GM12878 (cell line): Measurements from ENCODE around the gene PCDHGA7. TPM values are rescaled to one million over a fixed set of nuclear protein-coding genes. Genes with fewer than 3 reads are reported as not detected.

Source experiments
- ATF3 ChIP-seq: IDR thresholded peaks from 2 replicates; pipeline ENCODE4 v1.6.1; 2011; ENCODE audit warnings: low read depth, mild to moderate bottlenecking, low read length, moderate library complexity, borderline replicate concordance; ENCODE audit errors: extremely low read depth
- ATF7 ChIP-seq: fragments of 450-650 bp; IDR thresholded peaks from 2 replicates; pipeline ENCODE4 v1.6.1; 2016; ENCODE audit warnings: low read depth, mild to moderate bottlenecking
- BCL11A ChIP-seq: IDR thresholded peaks from 2 replicates; pipeline ENCODE4 v1.6.1; 2011; ENCODE audit warnings: low read depth, low read length
- BMI1 ChIP-seq: fragments of 450-650 bp; IDR thresholded peaks from 2 replicates; pipeline ENCODE4 v1.6.1; 2016; ENCODE audit warnings: mild to moderate bottlenecking, moderate library complexity, borderline replicate concordance
- CREM ChIP-seq: IDR thresholded peaks from 2 replicates; pipeline ENCODE4 v1.6.1; 2014; ENCODE audit warnings: antibody characterized with exemption, low read depth
- EED ChIP-seq: sonication (generic); IDR thresholded peaks from 2 replicates; pipeline ENCODE4 v1.6.1; 2016; ENCODE audit warnings: antibody characterized with exemption, low read depth
- KAT2A ChIP-seq: conservative IDR thresholded peaks from 2 replicates; pipeline ENCODE4 v1.6.1; 2011; ENCODE audit warnings: low read depth, low read length; ENCODE audit not compliant: control insufficient read depth
- LARP7 ChIP-seq: fragments of 450-650 bp; IDR thresholded peaks from 2 replicates; pipeline ENCODE4 v1.6.1; 2017; ENCODE audit warnings: mild to moderate bottlenecking
- NFIC ChIP-seq: IDR thresholded peaks from 2 replicates; pipeline ENCODE4 v1.6.1; 2012; ENCODE audit warnings: low read depth, mild to moderate bottlenecking, inconsistent platforms, low read length, moderate library complexity
- PKNOX1 ChIP-seq: fragments of 450-650 bp; IDR thresholded peaks from 2 replicates; pipeline ENCODE4 v1.6.1; 2016; ENCODE audit warnings: mild to moderate bottlenecking
- POLR2A ChIP-seq: IDR thresholded peaks from 2 replicates; pipeline ENCODE4 v1.6.1; 2011; ENCODE audit warnings: low read depth, mild to moderate bottlenecking, low read length
- POLR2AphosphoS5 ChIP-seq: IDR thresholded peaks from 2 replicates; pipeline ENCODE4 v1.6.1; 2011; ENCODE audit warnings: mild to moderate bottlenecking, low read length, inconsistent platforms
- RCOR1 ChIP-seq: conservative IDR thresholded peaks from 2 replicates; pipeline ENCODE4 v1.6.1; 2012; ENCODE audit warnings: low read depth, low read length, improper control_type of control experiment
- SMAD5 ChIP-seq: IDR thresholded peaks from 2 replicates; pipeline ENCODE4 v1.6.1; 2016; ENCODE audit warnings: antibody characterized with exemption, low read depth
- SMC3 ChIP-seq: IDR thresholded peaks from 2 replicates; pipeline ENCODE4 v1.6.1; 2011; ENCODE audit warnings: low read length, improper control_type of control experiment, borderline replicate concordance
- TCF12 ChIP-seq: IDR thresholded peaks from 2 replicates; pipeline ENCODE4 v1.6.1; 2011; ENCODE audit warnings: low read depth, mild to moderate bottlenecking, low read length
- YBX1 ChIP-seq: fragments of 450-650 bp; IDR thresholded peaks from 2 replicates; pipeline ENCODE4 v1.6.1; 2016; ENCODE audit warnings: antibody characterized with exemption
- ZBTB11 ChIP-seq: fragments of 450-650 bp; formaldehyde crosslinking; IDR thresholded peaks from 2 replicates; pipeline ENCODE4 v1.5.0; 2022; ENCODE audit warnings: mild to moderate bottlenecking, missing genetic modification characterization
- polyA plus RNA-seq, 11 experiments: library from polyadenylated mRNA; depleted of rRNA in 4 of 11; unstranded in 6 of 11; stranded (reverse) in 5 of 11; fragments of >200 nt; fragmentation: Nextera tagmentation in 4 of 11; fragmentation: Illumina TruSeq in 1 of 11; extraction: Ambion mirVana in 4 of 11; extraction: Trizol in 1 of 11; gene quantifications; 1 replicate in 1 of 11; 2 replicates in 10 of 11; pipeline versions ENCODE4 v1.2.1 to v1.2.3, GENCODE V29; 2011 to 2016; ENCODE audit warnings: inconsistent platforms in 2 of 11, missing spikeins in 2 of 11, low read depth in 1 of 11
- total RNA-seq, 4 experiments: library from RNA; depleted of rRNA in 3 of 4; stranded (reverse); fragments of >200 nt in 3 of 4; fragmentation: Illumina TruSeq in 1 of 4; extraction: Trizol in 1 of 4; gene quantifications; 2 replicates each; pipeline versions ENCODE4 v1.2.1 to v1.2.3, GENCODE V29; 2013 to 2021
- TF ChIP-seq, protein P1 (sequence below): fragments of 450-650 bp; IDR thresholded peaks from 2 replicates; pipeline ENCODE4 v1.6.1; 2018; ENCODE audit warnings: mild to moderate bottlenecking, low read depth, moderate library complexity; ENCODE audit not compliant: partially characterized antibody
- TF ChIP-seq, protein P2 (sequence below): fragments of 450-650 bp; IDR thresholded peaks from 2 replicates; pipeline ENCODE4 v1.6.1; 2017; ENCODE audit warnings: antibody characterized with exemption, mild to moderate bottlenecking, moderate library complexity

PCDHGA7 gene
- total and polyA plus RNA-seq, 10 of the 15 experiments (the other 5 are each of a cell fraction or from before 2014, with no cell fraction given): 0.01 to 0.18 (median 0.08) TPM; not detected in 3

DNA sequence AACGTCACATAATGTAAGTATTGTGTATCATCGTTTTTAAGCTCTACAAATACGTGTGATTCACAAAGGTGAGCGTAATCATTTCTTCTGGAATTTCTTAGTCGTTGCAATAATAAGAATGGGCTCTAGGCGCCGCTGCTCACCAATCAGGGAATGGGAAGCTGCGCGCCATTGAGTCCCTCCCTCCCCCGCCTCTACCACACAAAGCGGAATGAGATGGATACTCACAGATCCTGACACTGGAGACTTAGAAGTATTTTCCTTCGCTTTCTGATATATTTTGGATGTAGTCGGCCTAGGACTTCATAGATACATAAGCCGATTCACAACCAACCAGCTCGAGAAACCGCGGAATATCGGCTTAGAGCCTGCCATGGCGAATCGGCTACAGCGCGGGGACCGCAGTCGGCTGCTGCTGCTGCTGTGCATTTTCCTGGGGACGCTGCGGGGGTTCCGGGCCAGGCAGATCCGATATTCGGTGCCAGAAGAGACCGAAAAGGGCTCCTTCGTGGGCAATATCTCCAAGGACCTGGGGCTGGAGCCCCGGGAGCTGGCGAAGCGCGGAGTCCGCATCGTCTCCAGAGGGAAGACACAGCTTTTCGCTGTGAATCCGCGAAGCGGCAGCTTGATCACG is 38.4 kb downstream of the PCDHGA7 start, which contains the start of gene PCDHGA11 (continued):
- TF ChIP-seq ATF3: no peak
- TF ChIP-seq BCL11A: no peak
- TF ChIP-seq POLR2A: no peak
- no peak for TF ChIP-seq PKNOX1
- no peak for TF ChIP-seq ZBTB11 (CRISPR knock-in tag)
- no peak for TF ChIP-seq NFIC
- no peak for TF ChIP-seq LARP7
- TF ChIP-seq KAT2A: no peak
- TF ChIP-seq SMC3: peak; percentile 62
- no peak for TF ChIP-seq ATF7
- no peak; the same call in 1 of the 2 replicates for TF ChIP-seq CREM
- no peak for TF ChIP-seq SMAD5
- TF ChIP-seq RCOR1: no peak
- TF ChIP-seq YBX1: no peak
- TF ChIP-seq, protein P1, sequence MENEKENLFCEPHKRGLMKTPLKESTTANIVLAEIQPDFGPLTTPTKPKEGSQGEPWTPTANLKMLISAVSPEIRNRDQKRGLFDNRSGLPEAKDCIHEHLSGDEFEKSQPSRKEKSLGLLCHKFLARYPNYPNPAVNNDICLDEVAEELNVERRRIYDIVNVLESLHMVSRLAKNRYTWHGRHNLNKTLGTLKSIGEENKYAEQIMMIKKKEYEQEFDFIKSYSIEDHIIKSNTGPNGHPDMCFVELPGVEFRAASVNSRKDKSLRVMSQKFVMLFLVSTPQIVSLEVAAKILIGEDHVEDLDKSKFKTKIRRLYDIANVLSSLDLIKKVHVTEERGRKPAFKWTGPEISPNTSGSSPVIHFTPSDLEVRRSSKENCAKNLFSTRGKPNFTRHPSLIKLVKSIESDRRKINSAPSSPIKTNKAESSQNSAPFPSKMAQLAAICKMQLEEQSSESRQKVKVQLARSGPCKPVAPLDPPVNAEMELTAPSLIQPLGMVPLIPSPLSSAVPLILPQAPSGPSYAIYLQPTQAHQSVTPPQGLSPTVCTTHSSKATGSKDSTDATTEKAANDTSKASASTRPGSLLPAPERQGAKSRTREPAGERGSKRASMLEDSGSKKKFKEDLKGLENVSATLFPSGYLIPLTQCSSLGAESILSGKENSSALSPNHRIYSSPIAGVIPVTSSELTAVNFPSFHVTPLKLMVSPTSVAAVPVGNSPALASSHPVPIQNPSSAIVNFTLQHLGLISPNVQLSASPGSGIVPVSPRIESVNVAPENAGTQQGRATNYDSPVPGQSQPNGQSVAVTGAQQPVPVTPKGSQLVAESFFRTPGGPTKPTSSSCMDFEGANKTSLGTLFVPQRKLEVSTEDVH: no peak
- TF ChIP-seq POLR2AphosphoS5: no peak
- no peak for TF ChIP-seq TCF12
- peak; percentile 52 for TF ChIP-seq EED
- TF ChIP-seq BMI1: no peak
- TF ChIP-seq, protein P2, sequence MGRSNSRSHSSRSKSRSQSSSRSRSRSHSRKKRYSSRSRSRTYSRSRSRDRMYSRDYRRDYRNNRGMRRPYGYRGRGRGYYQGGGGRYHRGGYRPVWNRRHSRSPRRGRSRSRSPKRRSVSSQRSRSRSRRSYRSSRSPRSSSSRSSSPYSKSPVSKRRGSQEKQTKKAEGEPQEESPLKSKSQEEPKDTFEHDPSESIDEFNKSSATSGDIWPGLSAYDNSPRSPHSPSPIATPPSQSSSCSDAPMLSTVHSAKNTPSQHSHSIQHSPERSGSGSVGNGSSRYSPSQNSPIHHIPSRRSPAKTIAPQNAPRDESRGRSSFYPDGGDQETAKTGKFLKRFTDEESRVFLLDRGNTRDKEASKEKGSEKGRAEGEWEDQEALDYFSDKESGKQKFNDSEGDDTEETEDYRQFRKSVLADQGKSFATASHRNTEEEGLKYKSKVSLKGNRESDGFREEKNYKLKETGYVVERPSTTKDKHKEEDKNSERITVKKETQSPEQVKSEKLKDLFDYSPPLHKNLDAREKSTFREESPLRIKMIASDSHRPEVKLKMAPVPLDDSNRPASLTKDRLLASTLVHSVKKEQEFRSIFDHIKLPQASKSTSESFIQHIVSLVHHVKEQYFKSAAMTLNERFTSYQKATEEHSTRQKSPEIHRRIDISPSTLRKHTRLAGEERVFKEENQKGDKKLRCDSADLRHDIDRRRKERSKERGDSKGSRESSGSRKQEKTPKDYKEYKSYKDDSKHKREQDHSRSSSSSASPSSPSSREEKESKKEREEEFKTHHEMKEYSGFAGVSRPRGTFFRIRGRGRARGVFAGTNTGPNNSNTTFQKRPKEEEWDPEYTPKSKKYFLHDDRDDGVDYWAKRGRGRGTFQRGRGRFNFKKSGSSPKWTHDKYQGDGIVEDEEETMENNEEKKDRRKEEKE: no peak
